SK-N-SH (cell line): Measurements from ENCODE around the gene SLC25A46. TPM values are rescaled to one million over a fixed set of nuclear protein-coding genes. Genes with fewer than 3 reads are reported as not detected.
"Not testable (repeated sequence)": the region's sequence is repeated elsewhere in the genome, so short reads cannot be mapped to it uniquely, and the experiment has no call there.

Experiments used
- CTCF ChIA-PET: fragments of 300-600, 350-600 bp; formaldehyde crosslinking; extraction: SDS; loops from one replicate; lab custom pipeline; 2021; lab: Yijun Ruan, JAX
- POLR2A ChIA-PET: fragments of 350-600 bp; sonication (Branson Sonifier 250); formaldehyde crosslinking; extraction: SDS; loops from one replicate; lab custom pipeline; 2020; ENCODE audit warnings: antibody characterized with exemption, inconsistent platforms; lab: Yijun Ruan, JAX
- DNase-seq: peaks from one replicate; pipeline ENCODE4 v3.0.0; 2012
- H2AFZ ChIP-seq: fragments of 200-600 bp; sonication (generic); 2 replicates; pipeline ENCODE4 v1.8.1; 2016; ENCODE audit warnings: antibody characterized with exemption, mild to moderate bottlenecking, low read depth
- H3F3A ChIP-seq: fragments of 200-600 bp; sonication (generic); replicated peaks from 2 replicates; pipeline ENCODE3; 2016; ENCODE audit warnings: antibody characterized with exemption, mild to moderate bottlenecking; ENCODE audit not compliant: insufficient read depth
- H3K27ac ChIP-seq, 2 experiments: fragments of 200-500 bp in 1 of 2; fragments of 200-600 bp in 1 of 2; sonication (Bioruptor generic) in 1 of 2; sonication (generic), shearing (Covaris generic) in 1 of 2; 2 replicates each; pipeline versions ENCODE4 v1.5.1 to v1.6.1; 2014 to 2016; ENCODE audit warnings: low read depth in 2 of 2, inconsistent platforms in 1 of 2, low read length in 1 of 2, mild to moderate bottlenecking in 1 of 2, mixed read lengths in 1 of 2
- H3K27me3 ChIP-seq: fragments of 200-600 bp; sonication (generic), shearing (Covaris generic); 2 replicates; pipeline ENCODE4 v1.6.1; 2016; ENCODE audit warnings: mixed run types; ENCODE audit not compliant: insufficient read depth
- H3K36me3 ChIP-seq, 2 experiments: fragments of 200-500 bp in 1 of 2; fragments of 200-600 bp in 1 of 2; sonication (Bioruptor generic) in 1 of 2; sonication (generic) in 1 of 2; replicated peaks in 1 of 2; 2 replicates each; pipeline versions ENCODE3 to v1.5.1; 2014 to 2016; ENCODE audit warnings: low read length in 1 of 2, mild to moderate bottlenecking in 1 of 2; ENCODE audit not compliant: insufficient read depth in 2 of 2, control insufficient read depth in 1 of 2
- H3K4me1 ChIP-seq, 2 experiments: fragments of 200-500 bp in 1 of 2; fragments of 200-600 bp in 1 of 2; sonication (Bioruptor generic) in 1 of 2; sonication (generic), shearing (Covaris generic) in 1 of 2; 2 replicates each; pipeline versions ENCODE4 v1.5.1 to v1.6.1; 2014 to 2016; ENCODE audit warnings: low read depth in 1 of 2, low read length in 1 of 2, mixed run types in 1 of 2; ENCODE audit not compliant: insufficient read depth in 2 of 2, control insufficient read depth in 1 of 2
- H3K4me2 ChIP-seq: fragments of 200-600 bp; sonication (generic), shearing (Covaris generic); 2 replicates; pipeline ENCODE4 v1.6.1; 2017; ENCODE audit warnings: mixed run types
- H3K4me3 ChIP-seq, 2 experiments: fragments of 200-500 bp in 1 of 2; fragments of 200-600 bp in 1 of 2; sonication (Bioruptor generic) in 1 of 2; sonication (generic), shearing (Covaris generic) in 1 of 2; 2 replicates each; pipeline versions ENCODE4 v1.5.1 to v1.8.1; 2014 to 2016; ENCODE audit warnings: low read depth in 2 of 2, inconsistent platforms in 1 of 2, low read length in 1 of 2, mild to moderate bottlenecking in 1 of 2, mixed read lengths in 1 of 2, moderate library complexity in 1 of 2
- H3K79me2 ChIP-seq: fragments of 200-600 bp; sonication (generic); 2 replicates; pipeline ENCODE4 v1.8.1; 2017; ENCODE audit warnings: mild to moderate bottlenecking; ENCODE audit not compliant: insufficient read depth
- H3K9ac ChIP-seq: fragments of 200-600 bp; sonication (generic); 2 replicates; pipeline ENCODE4 v1.6.1; 2017; ENCODE audit warnings: mixed run types
- H3K9me2 ChIP-seq: fragments of 200-600 bp; sonication (generic); 2 replicates; pipeline ENCODE4 v1.6.1; 2017; ENCODE audit warnings: mixed run types
- H3K9me3 ChIP-seq: fragments of 200-600 bp; sonication (generic); 2 replicates; pipeline ENCODE4 v1.6.1; 2017; ENCODE audit warnings: mixed run types, mild to moderate bottlenecking, moderate library complexity
- H4K20me1 ChIP-seq: fragments of 200-600 bp; sonication (generic); 2 replicates; pipeline ENCODE4 v1.6.1; 2017; ENCODE audit warnings: mild to moderate bottlenecking, mixed run types; ENCODE audit not compliant: insufficient read depth
- CTCF ChIP-seq: fragments of 200-600 bp; sonication (generic); IDR thresholded peaks from 2 replicates; pipeline ENCODE4 v1.6.1; 2017; ENCODE audit warnings: antibody characterized with exemption, mild to moderate bottlenecking, moderate library complexity
- GATA2 ChIP-seq: sonication (generic); formaldehyde crosslinking; IDR thresholded peaks from 2 replicates; pipeline ENCODE4 v1.5.0; 2020; ENCODE audit warnings: mild to moderate bottlenecking, missing genetic modification reagents
- MEF2A ChIP-seq: IDR thresholded peaks from 2 replicates; pipeline ENCODE4 v1.4.0; 2012; ENCODE audit warnings: low read depth, borderline replicate concordance
- MXI1 ChIP-seq: IDR thresholded peaks from 2 replicates; pipeline ENCODE4 v1.6.1; 2012; ENCODE audit warnings: mild to moderate bottlenecking, low read depth, low read length, improper control_type of control experiment
- RFX5 ChIP-seq: IDR thresholded peaks from 2 replicates; pipeline ENCODE4 v1.6.1; 2012; ENCODE audit warnings: mild to moderate bottlenecking, improper control_type of control experiment, low read length
- USF1 ChIP-seq: IDR thresholded peaks from 2 replicates; pipeline ENCODE4 v1.4.0; 2012; ENCODE audit warnings: low read depth, borderline replicate concordance
- USF2 ChIP-seq: fragments of 150-350 bp; IDR thresholded peaks from 2 replicates; pipeline ENCODE4 v1.6.1; 2017; ENCODE audit warnings: antibody characterized with exemption, low read length, low read depth, borderline replicate concordance
- WGBS: methylation state at CpG from one replicate; pipeline ENCODE4 v1.1.6; 2017; ENCODE audit warnings: low lambda C conversion rate; 5-methylcytosine and 5-hydroxymethylcytosine counted together
- polyA plus RNA-seq, 3 experiments: library from polyadenylated mRNA; depleted of rRNA; stranded (reverse); fragments of >200 nt; gene quantifications; 2 replicates each; pipeline ENCODE4 v1.2.3, GENCODE V29; 2012

SLC25A46 gene
- polyA plus RNA-seq, 1 of the 3 experiments (the other 2 are of a cell fraction), result 15.7 TPM

- ChIA-PET POLR2A (interaction anchor here (0.6 kb wide), 1 partner anchor 12 kb away, joined by 3 read pairs; the partner anchor contains the start of gene SLC25A46), CTCF (interaction anchor here (1.8 kb wide), 1 partner anchor 9 kb away, joined by 6 read pairs; no protein-coding TSS in a partner anchor)
- peak; percentile 54 for DNase-seq
Observed at GRCh38 chr5:110726249-110727024, 12.4 kb upstream of the SLC25A46 start, which contains the start of gene TMEM232. Gene TMEM232, minus strand, starts transcription at chr5:110726671. Its CDS starts 59,319 bp downstream, at chr5:110667352.

GRCh38 chr5:110727025-110727314, 11.8 kb upstream of the SLC25A46 start:
- no peaks in the 10 kb centered on the region for H3K9me3 ChIP-seq
- ChIA-PET POLR2A (interaction anchor here (0.6 kb wide), 1 partner anchor 11 kb away, joined by 3 read pairs; the partner anchor contains the start of gene SLC25A46), CTCF (interaction anchor here (1.8 kb wide), 1 partner anchor 9 kb away, joined by 6 read pairs; no protein-coding TSS in a partner anchor)
- H3K9ac ChIP-seq, result no peak overlapping the region
- no peaks in the 10 kb centered on the region for H4K20me1 ChIP-seq
- no peaks in the 10 kb centered on the region for H3K79me2 ChIP-seq
- peak overlapping the region; percentile 51 to 54 for H3K4me3 ChIP-seq
- no peaks in the 10 kb centered on the region for H3K36me3 ChIP-seq
- 53% methylated on average over 5 of the region's 5 CpGs for WGBS
- no peaks in the 10 kb centered on the region for H3K9me2 ChIP-seq
- no peaks in the 10 kb centered on the region for H3K27me3 ChIP-seq
- no peaks in the 10 kb centered on the region for H3K4me1 ChIP-seq
- no peak for TF ChIP-seq RFX5
- TF ChIP-seq CTCF, result peak; percentile 15; the same call in 1 of the 2 replicates
- peak overlapping the region; percentile 46; the same call in 1 of the 2 replicates for H3K4me2 ChIP-seq
- H3K27ac ChIP-seq, result peak overlapping the region in 1 of 2 experiments; percentile 19; a peak in 1 of 4 replicates
- DNase-seq, result no peak
- peak overlapping the region; percentile 56 for H2AFZ ChIP-seq
- peaks cover 5% of the 10 kb centered on the region for H3F3A ChIP-seq

More at GRCh38 chr5:110726249-110727024, 12.4 kb upstream of the SLC25A46 start, which contains the start of gene TMEM232:
- Histone ChIP-seq H2AFZ (peak within 1 kb of the TSS; percentile 56), H3K79me2 (no peaks in the 10 kb centered on the region), H3K4me2 (peak within 1 kb of the TSS; percentile 46; the same call in 1 of the 2 replicates), H3K36me3 (no peaks in the 10 kb centered on the region), H3K4me1 (no peaks in the 10 kb centered on the region), H3F3A (peaks cover 5% of the 10 kb centered on the region), H3K27ac (peak within 1 kb of the TSS in 1 of 2 experiments; percentile 19; a peak in 1 of 4 replicates), H3K9me3 (no peaks in the 10 kb centered on the region), H4K20me1 (no peaks in the 10 kb centered on the region), H3K9me2 (no peaks in the 10 kb centered on the region), H3K9ac (no peak within 1 kb of the TSS), H3K4me3 (peak within 1 kb of the TSS; percentile 51 to 54), H3K27me3 (no peaks in the 10 kb centered on the region)
- TF ChIP-seq GATA2 (CRISPR knock-in tag) (no peak), USF1 (peak; percentile 87), USF2 (peak; percentile 11; the same call in 1 of the 2 replicates), MEF2A (no peak), MXI1 (peak; percentile 33; the same call in 1 of the 2 replicates)
- 53% methylated on average over 15 of the region's 17 CpGs for WGBS

GRCh38 chr5:110731499-110731898, 7.3 kb upstream of the SLC25A46 start:
- H3K36me3 ChIP-seq, POLR2A ChIA-PET, H3K9me2 ChIP-seq, H3K27me3 ChIP-seq, H3K9me3 ChIP-seq, CTCF ChIA-PET, H2AFZ ChIP-seq, H3K27ac ChIP-seq, H3K4me1 ChIP-seq, H3K4me2 ChIP-seq, DNase-seq, H4K20me1 ChIP-seq, H3K79me2 ChIP-seq, H3F3A ChIP-seq, H3K4me3 ChIP-seq, H3K9ac ChIP-seq: not testable (repeated sequence)
- 60% methylated on average over 1 of the region's 2 CpGs for WGBS
